Activated naive CD8-positive, alpha-beta T cell treated with anti-CD3 and anti-CD28 coated beads, Interleukin-2, amount 10 ng/mL, durations not matched to agents 7 days and 5 days (primary cell): ENCODE results near the gene TPH1. TPM values are rescaled to one million over a fixed set of nuclear protein-coding genes. Genes with fewer than 3 reads are reported as not detected.
"Not testable (repeated sequence)": the region's sequence is repeated elsewhere in the genome, so short reads cannot be mapped to it uniquely, and the experiment has no call there.

Experiments used
- ATAC-seq: fragments of 150-1000 bp; cut with Tn5 transposase; one replicate; pipeline ENCODE4 v1.10.0; 2021; ENCODE audit warnings: low read depth, moderate library complexity
- POLR2A ChIA-PET: fragments of 350-600 bp; sonication (Branson Sonifier 250); formaldehyde crosslinking; loops from one replicate; lab custom pipeline; 2021; ENCODE audit warnings: antibody characterized with exemption; lab: Charles Lee
- DNase-seq: peaks from one replicate; pipeline ENCODE4 v3.0.0; 2021
- H3K27ac Mint-ChIP-seq: one replicate; pipeline ENCODE4 v1.8.0; 2022; ENCODE audit warnings: mild to moderate bottlenecking, mixed read lengths
- H3K27me3 Mint-ChIP-seq: one replicate; pipeline ENCODE4 v1.8.0; 2022; ENCODE audit warnings: mild to moderate bottlenecking, moderate library complexity, mixed read lengths
- H3K36me3 Mint-ChIP-seq: one replicate; pipeline ENCODE4 v1.8.0; 2021; ENCODE audit warnings: mild to moderate bottlenecking, mixed read lengths
- H3K4me1 Mint-ChIP-seq: one replicate; pipeline ENCODE4 v1.8.0; 2021; ENCODE audit warnings: mixed read lengths
- H3K4me3 Mint-ChIP-seq: one replicate; pipeline ENCODE4 v1.8.0; 2022; ENCODE audit warnings: mild to moderate bottlenecking, moderate library complexity, mixed read lengths
- H3K9me3 Mint-ChIP-seq: one replicate; pipeline ENCODE4 v1.8.0; 2021; ENCODE audit warnings: mixed read lengths
- total RNA-seq, 2 experiments: library from RNA; stranded (reverse); gene quantifications; one replicate each; pipeline ENCODE4 v1.2.3, GENCODE V29; 2021

Gene TPH1
- total RNA-seq, 2 experiments from 2014 or later, result 0.28 to 0.40 TPM

GRCh38 chr11:18012906-18013781 lies 32.9 kb downstream of the TPH1 start, which contains the start of gene SERGEF:
Gene SERGEF, minus strand, starts transcription at chr11:18013047. Its CDS starts 37 bp downstream, at chr11:18013010.
- H3K9me3 Mint-ChIP-seq, result no peaks in the 10 kb centered on the region
- peak; percentile 93 for ATAC-seq
- H3K27ac Mint-ChIP-seq, result peak within 1 kb of the TSS; percentile 96
- H3K36me3 Mint-ChIP-seq, result no peaks in the 10 kb centered on the region
- H3K4me3 Mint-ChIP-seq, result peak within 1 kb of the TSS; percentile 97
- H3K4me1 Mint-ChIP-seq, result peaks cover 27% of the 10 kb centered on the region
- POLR2A ChIA-PET, result interaction anchor here (0.6 to 1.5 kb wide), 11 partner anchors 8 to 936 kb away, joined by 3 to 6 read pairs (median 4); partner anchors contain the start of genes LDHA, NUCB2, RPS13 and SAAL1
- H3K27me3 Mint-ChIP-seq, result no peaks in the 10 kb centered on the region
- peak; percentile 97 for DNase-seq

GRCh38 chr11:18012122-18012905 lies 33.8 kb downstream of the TPH1 start:
- H3K36me3 Mint-ChIP-seq, result no peaks in the 10 kb centered on the region
- peak overlapping the region; percentile 82 for H3K27ac Mint-ChIP-seq
- DNase-seq (no peak), ATAC-seq (no peak)
- H3K9me3 Mint-ChIP-seq, result no peaks in the 10 kb centered on the region
- peaks cover 27% of the 10 kb centered on the region for H3K4me1 Mint-ChIP-seq
- POLR2A ChIA-PET, result interaction anchor here (0.6 to 1.5 kb wide), 5 partner anchors 8 to 935 kb away, joined by 3 to 6 read pairs (median 4); partner anchors contain the start of genes LDHA, RPS13 and SAAL1
- H3K27me3 Mint-ChIP-seq, result no peaks in the 10 kb centered on the region
- H3K4me3 Mint-ChIP-seq, result peak overlapping the region; percentile 97

GRCh38 chr11:18011633-18012032 lies 34.4 kb downstream of the TPH1 start:
- peaks cover 2% of the 10 kb centered on the region for H3K36me3 Mint-ChIP-seq
- DNase-seq (no peak), ATAC-seq (no peak)
- H3K4me3 Mint-ChIP-seq, result peak overlapping the region; percentile 97
- POLR2A ChIA-PET, result interaction anchor here (1.4 to 1.5 kb wide), 2 partner anchors 94 to 383 kb away, joined by 4 read pairs; partner anchors contain the start of genes LDHA and SAAL1
- H3K4me1 Mint-ChIP-seq, result peaks cover 27% of the 10 kb centered on the region
- no peaks in the 10 kb centered on the region for H3K9me3 Mint-ChIP-seq
- H3K27ac Mint-ChIP-seq, result no peak overlapping the region
- H3K27me3 Mint-ChIP-seq, result no peaks in the 10 kb centered on the region

GRCh38 chr11:18010977-18011586 lies 35.0 kb downstream of the TPH1 start:
- Mint-ChIP-seq H3K4me3 (no peak overlapping the region), H3K36me3 (peaks cover 4% of the 10 kb centered on the region), H3K27me3 (no peaks in the 10 kb centered on the region), H3K27ac (no peak overlapping the region), H3K9me3 (no peaks in the 10 kb centered on the region), H3K4me1 (peaks cover 27% of the 10 kb centered on the region)
- no peak for DNase-seq
- no peak for ATAC-seq
- POLR2A ChIA-PET, result interaction anchor here (0.6 to 1.4 kb wide), 2 partner anchors 95 to 1233 kb away, joined by 3 to 4 read pairs; partner anchors contain the start of gene SAAL1

- POLR2A ChIA-PET, result interaction anchor here (0.6 to 1.1 kb wide), 2 partner anchors 96 to 1234 kb away, joined by 3 to 4 read pairs; partner anchors contain the start of gene SAAL1
- H3K4me1 Mint-ChIP-seq, result peaks cover 27% of the 10 kb centered on the region
- DNase-seq (no peak), ATAC-seq (no peak)
- H3K36me3 Mint-ChIP-seq, result peaks cover 4% of the 10 kb centered on the region
- no peak overlapping the region for H3K27ac Mint-ChIP-seq
- no peak overlapping the region for H3K4me3 Mint-ChIP-seq
- no peaks in the 10 kb centered on the region for H3K27me3 Mint-ChIP-seq
- no peaks in the 10 kb centered on the region for H3K9me3 Mint-ChIP-seq
Observed at GRCh38 chr11:18010121-18010670, 35.9 kb downstream of the TPH1 start.

- Mint-ChIP-seq H3K4me3 (no peak overlapping the region), H3K27me3 (no peaks in the 10 kb centered on the region)
Observed at GRCh38 chr11:18005376-18006129, 40.5 kb downstream of the TPH1 start.

GRCh38 chr11:18001191-18001590 lies 44.9 kb downstream of the TPH1 start:
- POLR2A ChIA-PET, result no interaction called here
- Mint-ChIP-seq H3K27ac (no peak overlapping the region), H3K27me3 (no peaks in the 10 kb centered on the region), H3K4me3 (no peak overlapping the region), H3K4me1 (no peaks in the 10 kb centered on the region), H3K36me3 (peaks cover 12% of the 10 kb centered on the region), H3K9me3 (no peaks in the 10 kb centered on the region)
- no peak for ATAC-seq
- no peak for DNase-seq

More at GRCh38 chr11:18005376-18006129, 40.5 kb downstream of the TPH1 start:
- DNase-seq (no peak), ATAC-seq (no peak)
- Mint-ChIP-seq H3K4me1 (peaks cover 2% of the 10 kb centered on the region), H3K27ac (no peak overlapping the region), H3K36me3 (peaks cover 11% of the 10 kb centered on the region), H3K9me3 (no peaks in the 10 kb centered on the region)
- POLR2A ChIA-PET, result interaction anchor here (1.3 kb wide), 1 partner anchor 8 kb away, joined by 5 read pairs; no protein-coding TSS in a partner anchor

GRCh38 chr11:18000760-18001159 lies 45.3 kb downstream of the TPH1 start:
- no peak for DNase-seq
- no peaks in the 10 kb centered on the region for H3K27me3 Mint-ChIP-seq
- no peak for ATAC-seq
- H3K4me3 Mint-ChIP-seq, result no peak overlapping the region
- no peak overlapping the region for H3K27ac Mint-ChIP-seq
- POLR2A ChIA-PET, result no interaction called here
- H3K36me3 Mint-ChIP-seq, result peaks cover 12% of the 10 kb centered on the region
- no peaks in the 10 kb centered on the region for H3K4me1 Mint-ChIP-seq
- H3K9me3 Mint-ChIP-seq, result no peaks in the 10 kb centered on the region

GRCh38 chr11:18000128-18000527 lies 45.9 kb downstream of the TPH1 start:
- POLR2A ChIA-PET, DNase-seq, H3K4me1 Mint-ChIP-seq, H3K27me3 Mint-ChIP-seq, H3K9me3 Mint-ChIP-seq, H3K27ac Mint-ChIP-seq, ATAC-seq, H3K4me3 Mint-ChIP-seq: not testable (repeated sequence)
- peaks cover 12% of the 10 kb centered on the region for H3K36me3 Mint-ChIP-seq
